ENCODE data around the gene KDM4D.
"Not testable (repeated sequence)": the region's sequence is repeated elsewhere in the genome, so short reads cannot be mapped to it uniquely, and the experiment has no call there.

Gene KDM4D

GRCh38 chr11:94958121-94958696 is 15.3 kb upstream of the KDM4D start:
- DNase-seq: no peak

DNA sequence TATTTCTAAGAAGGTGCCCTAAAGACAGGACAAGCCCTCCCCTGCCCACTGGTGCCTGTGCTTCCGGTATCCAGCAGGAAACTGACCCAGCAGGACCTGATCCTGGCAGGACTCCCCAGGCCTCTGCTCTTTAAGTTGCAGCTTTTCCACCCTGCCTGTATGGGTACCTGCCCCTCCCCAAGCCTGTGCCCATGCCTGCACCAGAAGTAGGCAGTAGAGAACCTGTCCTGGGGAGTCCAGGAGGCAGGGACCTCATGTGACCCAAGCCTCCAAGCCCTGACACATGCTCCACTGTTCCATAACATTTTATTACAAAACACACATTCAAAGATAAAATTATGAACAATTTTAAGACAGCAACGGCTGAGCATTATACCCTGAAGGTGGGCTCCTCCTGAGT is 14.3 kb upstream of the KDM4D start:
- no peak for DNase-seq

GRCh38 chr11:94960488-94960887 is 13.0 kb upstream of the KDM4D start:
- DNase-seq: no peak

- DNase-seq: no peak
These were observed 12.3 kb upstream of the KDM4D start for GRCh38 chr11:94961255-94961654.

- DNase-seq: no peak
These were observed 8.6 kb upstream of the KDM4D start for GRCh38 chr11:94964934-94965333.

DNA sequence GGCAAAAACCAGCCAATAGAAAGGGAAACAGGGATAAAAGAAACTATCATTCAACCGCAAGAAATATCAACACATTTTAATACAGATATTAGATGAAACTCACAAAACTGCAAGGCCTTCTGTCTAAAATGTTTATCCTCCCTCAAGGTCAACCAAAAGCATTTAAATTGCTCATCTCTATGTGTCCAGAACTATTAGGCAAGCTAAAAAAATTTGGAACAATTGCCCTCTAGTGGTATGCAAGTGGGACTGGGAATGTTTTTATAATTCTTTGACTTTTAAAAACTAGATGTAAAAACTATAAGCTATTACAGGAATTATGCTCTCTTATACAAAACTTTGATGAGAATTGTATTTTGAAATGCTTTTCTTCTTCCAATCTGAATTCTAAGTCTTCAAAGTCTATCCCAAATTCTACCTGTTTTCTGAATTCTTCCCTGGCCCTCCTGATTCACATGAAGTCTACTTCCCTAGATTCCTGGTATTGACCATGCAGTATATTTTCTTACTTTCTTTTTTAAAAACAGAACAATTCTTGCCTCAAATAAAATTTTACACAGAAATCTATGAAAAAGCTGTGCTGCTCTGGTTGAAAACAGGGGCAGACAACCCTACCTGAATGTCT is 5.1 kb upstream of the KDM4D start:
- no peak for DNase-seq

- no peak for DNase-seq
These were observed 810 bp upstream of the KDM4D start for GRCh38 chr11:94972700-94973098.

- DNase-seq: no peak
These were observed 669 bp downstream of the KDM4D start for GRCh38 chr11:94974178-94974577.

- DNase-seq: no peak
These were observed 2.1 kb downstream of the KDM4D start for GRCh38 chr11:94975599-94975998.

- DNase-seq: no peak
These were observed 13.9 kb downstream of the KDM4D start for GRCh38 chr11:94987378-94987777.

- DNase-seq: no peak
These were observed 15.2 kb downstream of the KDM4D start for GRCh38 chr11:94988748-94989147.

DNA sequence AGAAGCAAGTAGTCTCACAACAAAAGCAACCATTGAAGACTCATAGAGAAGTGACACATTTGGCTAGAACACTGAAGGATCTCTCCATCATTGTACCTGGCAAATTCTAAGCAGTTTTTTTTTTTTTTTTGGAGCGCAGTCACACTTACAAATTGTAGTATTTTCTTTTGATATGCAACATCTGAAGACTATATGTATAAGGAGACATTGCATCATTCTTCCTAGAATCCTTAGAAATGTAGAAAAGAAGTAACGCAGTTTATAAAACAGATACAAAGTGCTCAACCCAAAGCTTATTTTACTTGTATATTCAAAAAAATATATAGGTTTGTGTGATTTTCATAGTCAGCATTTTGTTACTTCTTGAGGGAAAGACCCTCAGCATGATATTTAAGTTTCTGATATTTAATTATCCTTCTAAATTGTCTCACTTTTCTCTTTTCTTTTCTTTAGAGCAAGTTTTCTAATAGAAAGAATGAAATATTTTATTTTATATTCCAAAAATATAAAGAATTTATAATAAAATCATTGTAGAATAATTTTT is 20.0 kb downstream of the KDM4D start:
- no peak for DNase-seq

GRCh38 chr11:94997437-94997836 is 23.9 kb downstream of the KDM4D start:
- no peak for DNase-seq

GRCh38 chr11:94998285-94998684 is 24.8 kb downstream of the KDM4D start:
- no peak for DNase-seq

- DNase-seq: no peak
These were observed 30.2 kb downstream of the KDM4D start for GRCh38 chr11:95003716-95004115.

DNA sequence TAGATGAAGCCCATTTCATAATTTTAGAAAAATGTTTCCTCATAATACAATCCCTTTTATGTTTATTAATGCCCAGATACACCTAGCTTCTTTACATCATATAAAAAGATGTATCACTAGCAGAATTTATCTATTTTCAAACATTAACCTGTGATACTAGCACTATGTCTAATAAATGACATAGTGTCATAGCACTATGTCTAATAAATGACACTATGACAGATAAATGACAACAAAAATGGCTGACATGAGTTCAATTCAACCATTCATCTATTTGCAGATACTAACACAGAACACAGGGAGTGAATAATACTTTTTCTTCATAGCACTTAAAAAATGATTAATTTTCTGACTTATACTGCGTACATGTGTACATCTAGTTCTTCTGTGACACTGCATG is 32.1 kb downstream of the KDM4D start:
- no peak for DNase-seq

DNA sequence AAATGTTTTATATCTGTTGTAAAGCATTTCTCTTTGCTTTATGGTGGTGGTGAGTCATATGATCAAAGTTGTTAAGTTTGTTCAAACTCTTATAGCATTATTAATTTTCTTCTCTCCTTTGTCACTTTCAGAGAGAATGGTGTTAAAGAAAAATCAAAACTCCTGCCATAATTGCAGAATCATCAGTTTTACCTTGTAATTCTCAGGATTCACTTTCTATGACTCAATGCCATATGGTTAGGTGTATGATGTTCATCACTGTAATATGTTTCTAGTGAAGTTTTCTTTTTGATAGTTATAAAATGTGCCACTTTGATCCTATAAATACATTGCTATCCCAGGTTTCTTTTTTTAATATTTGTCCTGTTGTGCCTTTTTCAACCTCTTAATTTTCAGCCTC is 37.9 kb downstream of the KDM4D start:
- DNase-seq: no peak

DNA sequence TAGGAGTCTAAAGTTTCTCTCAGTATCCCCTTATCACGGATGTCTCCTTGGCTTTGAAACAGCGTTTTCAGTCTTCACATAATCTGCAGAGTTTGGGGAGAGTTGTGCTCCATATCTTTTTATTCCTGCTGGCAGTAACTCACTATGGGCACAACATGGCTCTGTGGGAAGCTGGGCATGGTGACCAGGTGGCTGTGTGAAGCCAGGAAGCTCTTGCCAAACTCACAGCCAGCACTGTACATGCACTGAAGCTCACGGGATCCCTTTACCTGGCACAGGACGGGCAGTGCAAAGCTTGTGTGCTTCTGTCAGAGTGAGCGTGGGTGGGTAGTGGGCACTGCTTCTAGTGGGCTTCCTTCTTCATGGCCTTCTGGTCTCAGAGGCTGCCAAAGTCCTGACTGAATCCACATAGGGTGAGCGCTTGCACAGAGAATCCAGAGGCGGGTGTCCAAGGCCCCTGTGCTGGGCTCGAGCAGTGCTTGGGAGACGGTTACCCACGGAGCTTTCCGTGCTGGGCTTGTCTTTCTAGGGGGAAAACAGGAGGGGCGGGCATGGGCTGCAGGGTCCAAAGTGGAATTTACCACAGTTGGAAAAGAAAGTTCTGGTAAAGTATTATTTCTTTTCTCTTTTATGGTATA is 40.8 kb downstream of the KDM4D start:
- DNase-seq: no peak

- no peak for DNase-seq
These were observed 42.6 kb downstream of the KDM4D start for GRCh38 chr11:95016139-95016538.

- DNase-seq: not testable (repeated sequence)
These were observed 48.0 kb downstream of the KDM4D start for GRCh38 chr11:95021468-95021867.

- no peak for DNase-seq
These were observed 51.4 kb downstream of the KDM4D start, which contains the start of gene KDM4E for GRCh38 chr11:95024958-95025357. Gene KDM4E, plus strand, starts transcription at chr11:95025258. Its CDS starts 300 bp downstream, at chr11:95025558.

GRCh38 chr11:95025594-95025993 is 52.1 kb downstream of the KDM4D start:
- DNase-seq: not testable (repeated sequence)

DNA sequence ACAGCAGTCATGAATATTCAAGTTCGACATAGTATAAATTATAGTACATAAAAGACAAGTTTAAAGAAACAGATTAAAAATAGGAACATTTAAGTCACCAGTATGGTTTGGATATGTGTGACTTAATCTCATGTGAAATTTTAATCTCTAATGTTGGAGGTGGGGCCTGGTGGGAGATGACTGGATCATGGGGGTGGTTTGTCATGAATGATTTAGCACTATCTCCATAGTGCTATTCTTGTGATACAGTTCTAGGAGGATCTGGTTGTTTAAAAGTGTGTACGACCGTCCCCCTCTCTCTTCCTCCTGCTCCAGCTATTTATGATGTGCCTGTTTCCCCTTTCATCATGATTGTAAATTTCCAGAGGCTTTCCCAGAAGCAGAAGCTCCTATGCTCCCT is 54.8 kb downstream of the KDM4D start:
- no peak for DNase-seq

DNA sequence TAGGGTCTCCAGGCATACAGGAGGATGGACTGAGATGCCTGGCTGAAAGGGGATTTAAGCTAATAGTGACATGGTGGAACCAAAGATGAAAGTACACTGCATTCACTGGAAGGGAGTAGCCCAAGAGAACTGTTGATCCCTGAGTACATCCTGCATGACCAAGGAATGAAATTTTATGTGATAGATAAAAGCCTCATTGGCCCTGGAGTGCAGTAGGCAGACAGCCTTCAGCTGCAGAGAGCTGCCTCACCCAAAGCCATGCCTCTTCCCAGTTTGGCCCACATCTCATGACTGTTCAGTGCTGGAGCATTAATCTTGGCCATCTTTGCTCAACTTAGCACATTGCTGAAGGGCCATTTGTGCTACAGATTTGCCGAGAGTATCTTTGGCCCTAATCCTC is 59.5 kb downstream of the KDM4D start:
- DNase-seq: no peak
